HPDE6-E6E7 (cell line): ENCODE measurements around the gene SPCS2.

Source experiments
- DNase-seq: peaks from one replicate; pipeline ENCODE4 v3.0.0; 2011; ENCODE audit warnings: missing footprints; ENCODE audit errors: extremely low spot score

Gene SPCS2

DNA sequence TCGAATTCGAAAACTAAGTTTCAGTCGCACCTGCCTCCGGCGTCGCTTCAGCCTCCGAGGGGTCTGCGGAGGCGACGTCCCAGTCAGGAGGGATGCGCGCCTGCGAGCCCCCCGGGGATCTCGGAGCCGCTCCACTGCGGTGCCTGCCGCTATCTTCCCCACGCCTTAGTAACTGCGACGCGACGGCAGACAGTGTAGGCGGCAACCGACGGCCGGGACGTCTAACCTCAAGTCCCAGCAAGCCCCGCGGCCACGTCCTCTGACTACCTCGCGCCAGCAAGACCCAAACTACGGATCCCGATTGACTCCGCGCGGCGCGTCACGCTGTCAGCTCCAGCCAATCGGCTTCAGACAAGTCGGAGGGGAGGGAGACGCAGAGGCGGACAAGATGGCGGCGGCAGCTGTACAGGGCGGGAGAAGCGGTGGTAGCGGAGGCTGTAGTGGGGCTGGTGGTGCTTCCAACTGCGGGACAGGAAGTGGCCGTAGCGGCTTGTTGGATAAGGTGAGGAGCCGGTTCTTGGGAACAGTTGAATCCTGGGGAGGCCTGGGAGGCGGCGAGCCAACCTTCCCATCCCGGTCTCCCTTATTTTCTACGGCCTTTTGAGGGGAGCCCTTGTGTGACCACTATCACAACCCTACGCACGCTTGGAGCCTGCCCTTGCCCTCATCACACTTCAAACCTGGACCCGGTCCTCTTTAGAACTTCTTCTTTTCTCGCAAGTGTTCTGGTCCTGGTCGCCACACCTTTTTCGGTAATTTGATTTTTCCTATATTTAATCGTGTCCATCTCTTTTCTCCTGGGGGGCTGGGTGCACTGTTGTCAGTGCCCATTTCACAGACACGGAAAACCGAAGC lies at the start of gene SPCS2, which contains the start of gene XRRA1:
Gene SPCS2, plus strand, starts transcription at position 369 of the 855 bp plus-strand sequence. Its CDS starts 20 bp downstream, at position 389.
Gene XRRA1, minus strand, starts transcription at position 194 of the 855 bp plus-strand sequence. CDS start 8,213 bp downstream, outside the sequence.
- peak; percentile 95 for DNase-seq

DNA sequence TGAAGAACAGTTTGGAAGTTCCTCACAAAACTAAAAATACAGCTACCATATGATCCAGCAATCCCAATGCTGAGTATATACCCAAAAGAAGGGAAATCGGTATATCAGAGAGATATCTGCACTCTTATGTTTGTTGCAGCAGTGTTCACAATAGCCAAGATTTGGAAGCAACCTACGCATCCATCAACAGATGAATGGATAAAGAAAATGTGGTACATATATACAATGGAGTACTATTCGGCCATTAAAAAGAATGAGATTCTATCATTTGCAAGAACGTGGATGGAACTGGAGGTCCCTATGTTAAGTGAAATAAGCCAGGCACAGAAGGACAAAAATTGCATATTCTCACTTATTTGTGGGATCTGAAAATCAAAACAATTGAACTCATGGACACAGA lies 46.7 kb upstream of the SPCS2 start:
- no peak for DNase-seq

DNA sequence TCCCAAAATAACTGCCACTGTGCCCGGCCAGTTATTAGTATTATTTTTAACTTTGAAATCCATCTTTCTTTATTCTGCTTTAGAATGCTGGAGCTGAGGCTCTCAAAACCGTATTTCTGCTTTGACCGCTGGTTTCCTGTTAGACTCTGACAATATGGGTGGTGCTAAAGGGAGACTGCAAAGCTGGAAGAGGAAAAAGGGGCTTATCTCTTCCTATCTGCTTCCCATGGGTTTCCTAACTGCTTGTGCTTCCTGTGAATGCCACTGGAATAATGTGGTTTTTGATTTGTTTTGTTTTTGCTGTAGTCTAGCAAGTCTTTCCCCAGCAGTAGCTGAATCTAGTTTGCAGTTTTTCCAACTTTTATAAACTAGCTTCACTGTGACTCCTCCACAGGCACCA lies 43.7 kb upstream of the SPCS2 start:
- DNase-seq: no peak

DNA sequence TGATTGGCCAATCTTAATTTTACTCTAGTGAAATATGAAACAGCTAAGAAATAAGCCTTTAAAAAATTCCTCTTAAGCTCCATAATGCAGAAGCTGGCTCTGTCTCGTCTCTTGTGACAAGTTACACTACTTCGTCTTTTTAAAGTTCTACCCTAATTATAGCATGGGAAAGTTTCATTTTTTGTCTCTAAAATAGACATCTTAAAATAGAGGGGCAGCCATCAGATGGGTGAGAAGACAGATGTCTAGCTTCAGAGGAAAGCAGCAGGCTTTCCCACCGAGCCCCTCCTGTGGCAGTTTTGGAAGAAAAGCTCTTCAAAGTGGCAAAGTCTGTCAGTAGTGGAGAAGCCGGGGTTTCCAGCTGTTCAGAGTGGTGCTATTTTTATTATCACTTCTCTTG lies 39.7 kb upstream of the SPCS2 start:
- DNase-seq: no peak

DNA sequence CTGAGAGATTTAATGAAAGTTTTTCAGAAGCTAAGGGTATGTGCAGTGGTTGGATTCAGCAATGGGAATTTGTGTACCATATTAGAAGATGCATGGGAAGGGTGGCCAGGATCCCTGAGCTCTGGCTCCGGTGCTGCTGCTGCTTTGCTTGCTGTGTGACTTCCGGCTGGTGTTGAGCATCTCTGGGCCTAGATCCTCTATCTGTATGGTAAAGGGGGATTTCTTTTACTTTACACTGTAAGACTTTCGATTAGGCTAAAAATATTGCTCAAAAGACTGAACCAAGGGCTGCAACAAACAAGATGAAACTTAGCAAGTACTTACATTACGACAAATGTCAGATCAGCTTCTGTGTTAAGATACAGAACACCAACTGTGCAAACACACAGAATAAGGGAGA lies 39.3 kb upstream of the SPCS2 start:
- DNase-seq: no peak

DNA sequence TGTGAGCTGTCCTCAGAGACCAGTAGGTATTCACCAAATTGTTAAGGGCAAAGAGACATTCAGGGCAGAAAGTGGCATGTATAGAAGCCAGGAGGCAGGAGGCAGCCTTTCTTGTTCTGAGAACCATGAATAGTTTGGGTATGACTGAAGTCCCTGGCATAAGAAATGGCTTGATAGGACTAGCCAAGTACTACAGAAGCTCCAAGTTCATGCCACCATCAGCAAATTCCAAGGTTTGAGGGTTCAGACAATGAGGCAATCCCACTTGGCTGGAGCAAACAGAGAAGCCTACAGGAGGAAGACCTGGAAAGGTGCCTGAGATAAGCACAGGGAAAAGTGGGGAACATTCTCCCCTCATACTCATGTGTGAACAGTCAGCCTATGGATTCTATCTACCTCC lies 25.9 kb upstream of the SPCS2 start:
- DNase-seq: no peak

DNA sequence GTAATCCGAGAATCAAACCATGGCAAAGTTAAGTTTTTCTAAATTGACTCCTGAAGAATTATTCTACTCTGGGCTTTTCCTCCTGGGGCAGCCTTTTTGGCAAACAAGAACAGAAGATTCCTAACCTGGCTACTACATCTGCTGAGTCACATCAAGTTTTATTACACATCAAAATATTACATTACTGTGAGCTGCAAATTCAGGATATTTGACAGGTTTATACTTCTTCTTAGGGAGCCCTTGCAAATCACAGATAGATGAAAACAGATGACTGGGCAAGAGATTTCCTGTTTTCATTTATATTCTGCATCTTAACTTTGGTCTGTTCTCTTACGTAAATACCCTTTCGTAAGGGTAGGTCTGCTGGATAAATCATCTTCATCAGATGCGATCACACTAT lies 23.8 kb upstream of the SPCS2 start:
- DNase-seq: no peak

DNA sequence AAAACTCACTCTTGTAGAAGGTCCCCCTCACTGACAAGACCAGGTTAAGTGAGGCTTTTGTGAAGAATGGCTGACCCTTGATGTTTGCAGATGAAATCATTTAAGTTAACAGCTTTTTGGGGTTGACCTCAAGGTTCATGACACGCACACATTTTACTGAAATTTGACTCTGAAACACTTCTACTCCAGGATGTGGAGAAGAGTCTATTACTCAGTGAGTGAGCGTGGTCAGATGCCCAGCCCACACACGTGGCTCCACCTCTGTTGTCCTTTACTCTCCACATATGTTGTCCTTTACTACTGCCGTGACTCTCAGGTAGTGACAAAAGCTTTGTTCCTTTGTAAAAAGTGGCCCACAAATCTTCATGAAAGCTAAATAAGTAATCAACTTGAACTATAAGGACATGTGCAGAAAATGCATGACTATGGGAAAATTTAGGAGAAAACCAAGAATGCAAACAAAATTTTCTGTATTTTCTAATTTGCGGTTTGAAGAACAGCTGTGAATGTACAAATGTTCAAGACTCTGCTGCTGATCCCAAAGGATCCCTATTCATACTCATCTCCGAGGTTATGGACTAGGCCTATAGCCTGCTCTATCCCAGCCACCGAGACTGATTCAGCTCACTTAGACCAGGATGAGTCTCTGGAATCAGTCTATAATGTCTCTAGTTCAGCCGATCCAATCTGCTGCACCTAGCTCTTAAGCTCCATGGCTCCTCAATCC lies 22.6 kb upstream of the SPCS2 start:
- no peak for DNase-seq

DNA sequence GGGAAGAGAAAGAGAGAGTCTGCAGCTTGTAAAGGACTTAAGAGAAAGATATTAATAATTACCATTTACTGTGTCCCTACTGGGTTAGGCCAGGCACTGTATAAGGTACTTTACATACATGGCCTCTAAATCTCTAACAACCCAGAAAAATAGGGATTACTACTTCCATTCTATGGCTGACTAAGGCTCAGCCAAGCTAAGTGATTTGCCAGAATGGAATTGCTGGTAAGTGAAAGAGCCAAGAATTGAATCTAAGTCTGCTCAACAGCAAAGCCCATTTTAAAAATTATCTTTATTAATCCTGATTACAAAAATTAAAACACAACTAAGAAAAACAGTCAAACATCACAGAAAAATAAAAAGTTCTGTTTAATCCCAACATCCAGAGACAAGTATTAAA lies 21.6 kb upstream of the SPCS2 start:
- DNase-seq: no peak

DNA sequence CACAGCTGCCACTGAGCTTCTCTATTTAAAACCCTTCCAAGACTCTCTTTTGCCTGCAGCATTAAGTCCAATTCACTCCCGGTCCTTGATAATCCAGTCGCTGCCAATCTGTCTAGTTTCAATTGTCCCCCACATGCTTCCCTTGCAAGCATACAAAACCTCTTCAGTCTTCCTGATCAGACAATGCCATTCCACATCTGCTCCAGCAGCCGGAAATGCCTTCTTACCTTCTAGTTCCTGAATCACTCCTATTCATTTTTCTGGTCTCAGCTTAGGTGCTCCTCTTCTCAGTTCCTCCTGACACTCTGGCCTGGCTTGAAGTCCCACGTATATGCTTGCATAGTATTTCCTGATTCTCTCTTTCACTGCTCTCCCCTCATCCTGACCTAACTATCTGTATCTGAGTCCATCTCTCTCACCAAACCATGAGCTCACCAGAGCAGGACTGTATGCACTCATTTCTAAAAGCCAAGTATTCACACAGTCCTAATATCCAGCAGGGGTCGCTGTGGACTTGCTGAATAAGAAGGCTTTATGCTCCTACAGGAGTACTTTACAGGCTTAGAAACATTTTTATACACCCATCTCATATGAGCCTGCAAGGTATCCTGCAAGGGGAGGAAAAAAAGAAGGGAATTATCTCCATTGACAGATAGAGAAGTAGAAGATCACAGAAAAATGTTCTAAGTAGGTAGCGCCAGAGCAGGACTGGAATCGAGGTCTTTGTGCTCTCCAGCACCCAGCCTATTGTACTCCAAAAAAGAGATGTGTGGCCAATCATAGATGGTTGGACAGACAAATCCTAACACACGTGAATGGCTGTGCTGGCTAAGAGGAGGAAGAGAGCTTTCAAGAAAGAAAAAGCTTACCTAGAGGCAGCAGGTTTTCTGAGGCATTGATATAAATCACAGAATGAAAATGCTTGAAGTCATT lies 19.4 kb upstream of the SPCS2 start:
- no peak for DNase-seq

DNA sequence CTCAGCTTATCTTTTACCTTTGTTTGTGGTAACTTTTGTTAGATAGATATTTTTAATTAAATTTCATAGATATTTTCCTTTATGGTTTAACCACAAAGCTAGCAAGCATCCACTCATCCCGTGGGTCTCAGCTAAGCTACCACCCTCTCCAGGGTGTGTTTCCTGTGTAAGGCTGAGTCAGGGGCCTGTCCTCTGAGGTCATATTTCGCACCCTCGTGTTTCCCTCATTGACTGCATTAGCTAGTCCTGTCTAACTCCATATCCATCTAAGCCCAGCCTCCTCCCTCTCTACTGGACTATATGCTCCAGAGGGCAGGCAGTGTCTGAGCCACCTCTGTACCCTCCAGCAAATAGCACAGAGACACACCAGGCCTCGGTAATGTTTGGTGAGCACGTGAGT lies 16.9 kb upstream of the SPCS2 start:
- no peak for DNase-seq

DNA sequence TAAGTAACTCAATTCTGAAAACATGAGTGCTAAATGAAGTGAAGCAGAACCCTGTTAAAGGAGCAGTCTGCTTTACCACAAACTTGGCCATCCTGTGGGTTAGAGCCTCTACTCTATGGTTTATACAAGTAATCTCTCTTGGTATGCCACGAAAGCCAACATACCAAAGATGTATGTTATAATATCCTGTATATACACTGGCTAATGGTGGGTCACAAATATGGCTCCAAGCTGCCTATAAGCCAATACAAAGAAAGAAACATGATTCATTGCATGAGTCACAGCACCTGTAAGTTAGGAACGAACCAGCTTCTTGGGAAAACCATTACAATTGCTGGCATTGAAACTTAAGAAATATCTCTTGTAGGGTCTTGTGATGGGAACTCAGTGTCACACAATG lies 16.3 kb upstream of the SPCS2 start:
- DNase-seq: peak; percentile 47

DNA sequence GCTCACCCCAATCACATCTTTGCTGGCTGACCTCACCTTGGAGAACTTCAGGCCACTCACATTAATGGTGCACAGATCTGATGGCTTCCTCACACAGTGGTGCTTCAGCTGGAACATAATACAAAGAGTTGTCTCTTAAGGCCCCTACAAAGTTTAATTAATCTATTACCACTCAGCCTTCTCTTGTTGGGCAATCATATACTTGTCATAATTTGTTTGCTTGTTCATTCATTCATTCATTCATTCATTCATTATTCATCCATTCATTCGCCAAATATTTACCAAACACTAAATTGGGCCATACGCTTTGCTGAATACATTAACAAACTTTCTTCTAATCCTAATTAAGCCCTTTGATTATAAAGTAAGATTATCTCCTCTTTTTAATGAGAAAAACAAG lies 15.3 kb upstream of the SPCS2 start:
- DNase-seq: no peak

DNA sequence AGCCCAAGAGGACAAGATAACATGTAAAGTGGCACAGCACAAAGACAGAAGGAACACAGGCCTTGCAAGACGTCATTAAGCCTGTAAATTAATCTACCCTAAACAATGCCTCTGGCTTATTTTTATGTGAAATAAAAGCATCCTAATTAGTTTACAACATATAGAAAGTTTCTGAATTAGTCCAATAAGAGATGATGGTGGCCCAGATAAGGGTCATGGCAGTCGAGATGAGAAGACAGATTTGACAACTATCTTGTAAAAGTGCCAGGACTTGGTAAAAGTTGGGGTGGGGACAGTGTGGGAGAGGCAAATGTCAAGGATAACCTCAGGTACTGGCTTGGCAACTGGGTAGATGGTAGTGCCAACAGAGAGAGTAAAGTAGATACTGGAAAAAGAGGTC lies 13.8 kb upstream of the SPCS2 start:
- DNase-seq: no peak

DNA sequence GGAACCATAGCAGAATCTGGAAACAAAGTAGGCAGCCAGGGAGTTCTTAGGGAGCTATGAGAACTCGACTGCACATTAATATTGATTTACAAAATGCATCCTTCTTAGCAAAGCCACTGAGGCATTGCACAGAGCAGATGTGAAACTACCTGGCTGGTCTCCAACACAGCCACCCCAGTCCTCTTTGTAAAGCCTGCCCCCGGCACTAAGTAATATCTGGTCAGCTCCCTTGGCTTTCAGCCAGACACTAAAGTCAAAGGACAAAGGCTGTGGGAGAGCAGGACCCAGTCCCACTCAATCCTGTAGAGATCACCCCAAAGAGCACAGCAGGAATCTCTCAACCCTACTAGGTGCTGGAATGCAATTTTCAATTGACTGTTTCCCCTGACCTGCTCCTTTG lies 13.0 kb upstream of the SPCS2 start:
- DNase-seq: no peak

DNA sequence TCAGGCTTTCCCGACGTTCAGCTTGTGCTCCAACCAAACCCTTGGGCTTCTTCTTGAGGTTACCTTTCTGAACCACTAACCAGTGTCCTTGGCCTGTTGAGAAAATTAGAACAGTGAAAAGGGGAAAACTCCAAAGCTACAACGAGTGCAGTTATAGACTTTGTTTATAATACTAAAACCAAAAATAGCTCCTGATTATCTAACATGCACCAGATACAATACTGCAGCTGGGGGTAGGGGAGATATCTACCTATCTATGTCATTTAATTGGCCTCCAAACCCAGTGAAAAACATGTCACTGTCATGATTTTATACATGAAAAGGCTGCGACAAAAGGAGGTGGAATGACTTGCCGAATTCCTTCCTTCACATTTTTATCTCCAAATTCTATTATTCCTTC lies 12.1 kb upstream of the SPCS2 start:
- no peak for DNase-seq

DNA sequence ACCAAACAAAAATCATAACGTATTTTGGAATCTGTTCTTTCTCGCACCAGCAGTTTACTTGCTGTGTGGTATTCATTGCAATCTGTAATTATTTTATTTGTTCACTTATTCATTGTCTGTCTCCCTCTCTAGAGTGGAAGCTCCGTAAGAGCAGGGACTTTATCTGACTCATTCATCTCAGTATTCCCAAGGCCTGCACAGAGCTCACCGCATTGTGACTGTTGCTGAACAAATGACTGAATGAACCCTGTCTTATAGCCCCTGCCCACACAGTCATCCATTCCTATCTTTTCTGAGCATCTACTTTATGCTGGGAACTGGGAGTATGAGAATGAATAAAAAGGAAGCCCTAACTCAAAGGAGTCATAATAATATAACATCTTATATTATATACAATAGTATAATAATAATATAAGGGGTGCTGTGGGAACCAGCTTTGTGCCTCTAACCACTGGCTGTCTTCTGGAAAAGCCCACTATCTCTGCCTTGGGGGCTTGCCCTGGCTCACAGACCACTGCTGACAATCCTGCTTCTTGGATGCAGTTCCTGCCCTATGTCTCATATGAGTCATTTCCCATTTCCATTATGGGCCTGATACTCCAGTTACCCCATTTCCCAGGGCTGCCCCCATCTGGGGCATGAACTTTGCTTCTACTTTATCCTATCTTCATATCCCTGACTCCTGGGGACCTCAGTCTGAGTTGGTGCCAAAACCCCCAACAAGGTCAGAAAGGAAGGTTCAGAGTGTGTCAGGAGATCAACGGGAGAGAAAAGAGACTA lies 11.2 kb upstream of the SPCS2 start:
- DNase-seq: no peak

DNA sequence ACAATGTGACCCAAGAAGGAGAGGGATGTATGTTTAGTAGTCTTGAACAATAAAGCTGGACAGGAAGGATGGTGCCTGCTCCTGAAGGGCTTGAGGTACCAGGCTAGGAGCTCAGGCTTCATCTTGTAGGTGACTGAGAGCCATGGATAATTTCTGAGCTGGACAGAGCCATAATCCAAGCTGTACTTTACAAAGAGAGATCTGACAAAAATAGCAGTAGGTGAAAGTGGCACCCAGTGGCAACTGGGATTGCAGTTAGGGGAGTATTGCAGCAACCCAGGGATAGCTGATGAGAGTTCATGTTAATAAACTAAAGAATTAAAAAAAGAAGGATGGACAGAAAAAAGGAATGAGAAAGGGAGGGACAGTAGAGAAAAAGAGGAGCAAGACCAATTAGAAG lies 7.6 kb upstream of the SPCS2 start:
- no peak for DNase-seq

DNA sequence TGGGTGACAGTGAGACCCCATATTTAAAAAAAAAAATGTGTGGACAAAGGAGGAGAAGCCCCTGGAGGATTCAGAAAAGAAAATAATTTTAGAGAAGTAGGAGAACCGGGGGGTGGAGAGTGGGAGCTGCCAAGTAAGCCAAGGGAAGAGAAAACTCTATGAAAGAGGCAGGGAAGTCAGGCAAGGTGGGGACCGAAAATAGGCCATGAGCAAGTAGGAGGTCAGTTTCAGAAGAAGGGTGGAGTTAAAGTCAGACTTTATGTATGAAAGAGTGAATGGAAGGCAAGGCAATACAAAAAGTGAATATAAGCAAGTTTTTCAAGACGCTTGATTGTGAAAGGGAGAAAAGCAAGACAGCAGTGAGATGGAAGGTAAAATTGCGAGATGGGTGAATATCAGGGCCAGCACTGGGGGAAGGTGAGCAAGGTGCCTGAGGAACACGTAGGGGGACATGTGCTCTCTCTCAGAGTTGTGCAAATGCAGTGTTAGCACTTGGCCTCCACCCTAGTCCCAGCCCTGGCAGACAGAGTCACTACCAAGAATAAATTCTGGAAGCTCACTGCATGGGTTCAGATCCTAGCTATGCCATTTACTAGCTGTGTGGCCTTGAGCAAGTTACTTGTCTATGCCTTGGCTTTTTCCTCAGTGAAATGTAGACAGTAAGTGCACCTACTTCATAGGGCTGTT lies 6.8 kb upstream of the SPCS2 start:
- no peak for DNase-seq

DNA sequence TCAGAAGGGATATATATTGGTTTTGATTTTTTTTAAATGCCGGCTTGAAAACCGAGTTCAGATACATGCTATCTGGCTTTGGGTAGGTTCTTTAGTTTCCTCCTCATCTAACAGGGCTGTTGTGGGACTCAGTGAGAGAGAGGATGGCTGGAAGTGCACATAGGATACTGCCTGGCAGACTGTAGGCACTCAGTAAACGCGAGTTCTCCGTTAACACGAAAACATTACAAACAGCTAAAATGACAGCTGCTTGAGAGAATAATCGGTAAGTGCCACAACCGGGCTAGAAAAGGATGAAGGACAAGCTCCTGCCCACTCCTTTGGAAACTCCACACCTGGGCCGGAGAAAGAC lies 544 bp upstream of the SPCS2 start:
- DNase-seq: no peak

DNA sequence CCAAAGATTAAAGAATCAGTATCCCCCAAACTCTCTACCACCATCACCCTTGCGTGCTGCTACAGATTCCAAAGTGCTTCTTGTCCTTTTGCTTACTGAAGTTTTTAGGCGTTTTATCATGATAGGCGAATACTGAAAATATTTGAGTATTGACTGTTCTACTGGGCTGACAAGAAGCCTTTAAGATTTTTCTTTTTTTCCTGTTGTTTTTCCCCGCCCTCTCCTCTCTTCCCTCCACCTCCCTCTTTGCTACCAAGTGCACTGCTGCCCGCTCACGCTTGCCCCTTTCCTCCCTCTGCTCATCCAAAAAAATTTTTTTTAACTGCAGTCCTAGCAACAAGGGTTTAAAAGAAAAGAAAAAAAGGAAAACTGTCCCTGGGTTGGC lies 679 bp downstream of the SPCS2 start:
- DNase-seq: no peak
